HG02610 (cell line): ENCODE measurements around the gene LIN9.
"Not testable (repeated sequence)": the region's sequence is repeated elsewhere in the genome, so short reads cannot be mapped to it uniquely, and the experiment has no call there.

Experiments
- ATAC-seq: cut with Tn5 transposase; IDR thresholded peaks from one replicate; pipeline ENCODE4 v1.9.1; 2021; ENCODE audit warnings: mild to moderate bottlenecking, moderate library complexity; ENCODE audit not compliant: unreplicated experiment

Gene LIN9

DNA sequence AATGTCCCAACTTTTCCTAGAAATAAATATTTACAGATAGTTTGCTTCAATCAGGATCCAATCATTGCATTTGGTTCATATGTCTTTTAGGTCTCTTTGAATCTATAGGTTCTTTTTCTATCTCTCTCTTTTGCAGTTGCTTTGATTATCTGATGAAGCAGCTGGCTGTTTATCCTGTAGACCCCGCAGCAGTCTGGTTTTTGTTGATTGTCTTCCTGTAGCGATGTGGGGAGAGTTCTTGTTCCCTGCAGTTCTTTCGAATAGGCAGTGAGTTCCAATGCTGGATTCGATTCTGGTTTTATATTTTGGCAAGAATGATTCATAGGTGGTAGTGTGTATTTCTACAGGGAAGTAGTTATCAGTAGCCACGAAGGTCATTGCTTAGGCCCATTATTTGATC lies 92.9 kb downstream of the LIN9 start:
- no peak for ATAC-seq

DNA sequence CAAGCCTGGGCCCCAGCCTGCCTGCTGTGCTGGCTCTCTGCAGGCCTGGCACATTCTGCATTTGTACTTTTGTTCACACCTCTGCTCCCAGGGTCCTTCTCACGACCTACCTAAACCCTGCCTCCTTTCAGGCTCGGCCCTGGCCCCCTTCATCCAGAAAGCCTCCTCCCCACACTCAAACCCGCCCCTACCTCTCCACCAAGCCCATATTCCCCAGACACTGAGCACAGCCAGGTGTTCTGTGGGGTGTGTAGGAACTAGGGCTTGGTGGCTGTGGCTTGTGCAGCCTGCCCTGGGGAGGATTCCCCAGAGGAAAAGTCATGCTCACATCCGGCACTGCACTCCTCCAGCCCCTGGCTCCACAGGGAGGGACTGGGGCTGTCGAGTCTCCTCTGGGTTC lies 93.7 kb downstream of the LIN9 start:
- peak; percentile 53 for ATAC-seq

DNA sequence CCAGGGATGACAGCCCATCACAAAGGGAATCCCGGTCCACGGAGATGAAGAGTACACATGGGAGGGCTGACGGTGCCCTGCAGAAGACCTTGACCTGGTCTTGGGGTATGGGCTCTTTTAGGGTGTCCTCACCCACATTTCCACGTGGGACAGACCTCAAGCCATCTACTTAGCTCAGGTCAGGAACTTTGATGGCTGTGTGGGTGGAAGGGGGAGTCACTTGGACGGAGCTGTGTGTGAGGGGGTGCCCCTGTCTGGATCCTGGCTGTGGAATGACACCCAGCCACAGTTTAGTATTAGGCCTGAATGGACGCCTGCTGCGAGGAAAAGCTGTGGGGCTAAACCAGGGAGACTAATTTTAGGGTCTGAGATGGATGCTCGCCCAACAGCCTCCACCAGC lies 96.4 kb downstream of the LIN9 start:
- ATAC-seq = no peak

DNA sequence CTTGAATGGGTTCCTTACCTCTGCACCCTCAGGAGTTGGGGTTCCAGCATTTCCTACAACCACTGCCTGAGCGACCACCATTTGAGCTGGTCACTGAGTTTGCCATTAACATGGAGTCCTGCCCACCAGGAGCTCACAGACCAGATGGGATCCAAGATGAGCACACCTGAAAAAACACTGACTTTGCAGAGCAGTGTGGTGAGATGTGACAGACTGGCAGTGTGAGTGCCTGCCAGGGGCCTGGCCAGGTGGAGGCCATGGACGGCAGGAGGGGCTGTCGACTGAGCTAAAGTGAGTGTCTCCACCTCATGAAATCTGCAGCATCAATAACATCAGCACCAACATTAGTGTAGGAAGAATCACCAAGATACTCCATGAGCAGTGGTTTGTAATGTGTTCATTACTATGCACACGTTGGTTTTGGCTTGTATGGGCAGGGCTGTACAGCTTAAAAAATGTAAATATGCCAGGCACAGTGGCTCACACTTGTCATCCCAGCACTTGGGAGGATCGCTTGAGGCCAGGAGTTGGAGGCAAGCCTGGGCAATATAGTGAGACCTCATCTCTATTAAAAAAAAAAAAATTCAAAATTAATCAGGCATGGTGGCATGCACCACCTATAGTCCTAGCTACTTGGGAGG lies 97.7 kb downstream of the LIN9 start:
- ATAC-seq = no peak

DNA sequence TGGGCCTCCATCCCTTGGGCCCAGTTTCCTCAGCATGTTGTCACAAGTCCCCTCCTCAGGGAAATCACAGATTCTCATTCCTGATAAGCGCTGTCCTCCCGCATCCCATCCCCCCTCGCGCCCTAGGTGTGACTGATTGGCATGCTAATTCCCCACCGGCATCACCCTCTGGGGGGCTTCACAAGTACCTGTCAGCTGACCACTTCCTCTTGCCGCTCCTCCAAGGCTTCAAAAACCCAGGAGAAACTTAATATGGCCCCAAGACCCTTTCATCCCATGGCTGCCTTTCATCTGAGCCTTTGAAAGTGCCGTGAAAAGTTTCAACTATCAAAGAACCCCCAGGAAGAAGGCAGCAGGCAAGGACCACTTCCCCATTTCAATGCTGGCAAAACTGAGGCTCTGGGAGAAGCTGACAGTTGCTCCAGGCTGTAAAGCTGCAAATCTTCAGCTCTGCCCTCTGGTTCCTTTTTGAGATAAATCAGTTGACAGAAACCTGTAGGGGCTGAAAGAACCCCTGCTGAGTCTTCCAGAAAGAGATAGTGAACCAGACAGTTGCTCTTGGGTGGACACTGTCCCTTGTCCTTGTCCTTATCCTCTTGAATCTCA lies 98.3 kb downstream of the LIN9 start:
- no peak for ATAC-seq

DNA sequence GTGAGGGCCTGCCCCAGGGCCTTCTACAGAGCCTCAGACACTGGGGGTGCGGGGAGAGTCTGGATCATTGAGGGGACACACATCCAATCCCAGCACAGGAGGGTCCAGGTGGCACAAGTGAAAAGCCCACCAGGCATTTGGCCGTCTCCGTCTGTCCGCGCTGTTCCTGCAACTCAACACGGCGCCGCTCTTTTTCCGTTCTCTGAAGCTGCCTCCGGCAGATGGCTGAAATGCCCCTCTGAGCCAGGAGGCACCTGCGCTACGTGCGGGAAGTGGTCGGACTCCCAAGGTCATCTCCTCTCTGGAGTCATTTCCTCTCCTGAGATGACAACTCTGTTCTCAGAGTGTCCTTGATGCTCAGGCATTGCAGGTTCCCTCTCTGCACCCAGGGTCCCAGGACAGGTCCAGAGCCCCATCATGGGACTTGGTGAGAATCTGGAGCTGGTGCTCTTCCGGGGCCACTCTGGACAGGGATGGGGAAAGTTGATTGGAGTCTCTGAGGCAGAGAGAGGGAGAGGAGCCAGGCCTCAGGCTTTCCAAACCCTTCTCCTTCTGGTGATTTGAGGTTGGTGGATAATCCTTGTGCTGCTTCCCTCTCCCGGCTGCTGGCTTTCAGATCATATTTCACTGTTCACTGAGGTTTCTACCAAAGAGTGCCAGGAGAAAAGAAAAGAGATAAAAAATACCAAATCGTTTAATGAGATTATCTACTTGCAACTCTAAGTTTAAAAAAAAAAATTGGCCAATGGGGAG lies 99.5 kb downstream of the LIN9 start:
- ATAC-seq = no peak

DNA sequence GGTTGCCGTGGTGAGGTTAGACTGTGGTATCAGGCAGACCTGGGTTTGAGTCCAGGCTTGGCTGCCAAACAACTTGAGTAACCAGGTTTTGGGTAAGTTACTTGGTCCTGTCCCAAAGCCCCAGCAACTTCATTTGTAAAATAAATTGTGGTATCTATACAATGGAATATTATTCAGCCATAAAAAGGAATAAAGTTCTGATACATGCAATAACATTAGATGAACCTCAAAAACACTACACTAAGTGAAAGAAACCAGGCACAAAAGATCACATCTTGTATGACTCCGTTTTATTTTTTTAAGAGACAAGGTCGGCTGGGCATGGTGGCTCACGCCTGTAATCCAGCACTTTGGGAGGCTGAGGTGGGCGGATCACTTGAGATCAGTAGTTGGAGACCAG lies 101.9 kb downstream of the LIN9 start:
- ATAC-seq = no peak

DNA sequence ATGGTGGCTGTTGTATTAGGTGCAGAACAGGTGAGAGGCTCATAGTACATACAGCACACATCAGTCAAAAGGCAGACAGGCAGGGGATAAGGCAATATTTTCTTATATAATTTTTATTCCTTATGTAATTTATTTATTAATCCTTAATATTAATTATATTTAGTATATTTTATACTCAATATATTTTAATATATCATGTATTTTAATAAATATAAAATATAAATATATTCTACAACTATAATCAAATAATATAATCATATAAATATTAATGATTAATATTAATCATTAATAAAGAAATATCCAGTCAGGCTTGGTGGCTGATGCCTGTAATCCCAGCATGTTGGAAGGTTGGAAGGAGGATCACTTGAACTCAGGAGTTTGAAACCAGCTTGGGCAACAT lies 104.8 kb downstream of the LIN9 start:
- ATAC-seq = no peak

DNA sequence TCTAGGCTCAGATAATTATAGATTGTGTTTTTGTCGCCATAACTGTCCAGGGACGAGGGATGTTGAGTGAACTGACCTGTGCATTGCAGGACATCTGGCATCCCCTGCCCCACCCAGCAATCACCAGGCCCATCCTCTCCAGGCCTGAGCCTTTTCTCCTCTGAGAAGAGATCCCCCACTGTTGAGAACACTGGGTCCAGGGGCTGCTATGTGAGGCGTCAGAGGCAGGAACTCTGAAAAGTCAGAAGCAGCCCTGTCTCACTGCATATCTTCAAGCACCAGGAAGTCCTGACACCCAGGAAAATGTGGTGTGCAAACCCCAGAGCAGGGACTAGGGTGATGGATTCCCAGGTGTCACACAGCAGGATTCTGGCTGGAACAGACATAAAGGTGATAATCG lies 105.3 kb downstream of the LIN9 start:
- ATAC-seq = no peak

DNA sequence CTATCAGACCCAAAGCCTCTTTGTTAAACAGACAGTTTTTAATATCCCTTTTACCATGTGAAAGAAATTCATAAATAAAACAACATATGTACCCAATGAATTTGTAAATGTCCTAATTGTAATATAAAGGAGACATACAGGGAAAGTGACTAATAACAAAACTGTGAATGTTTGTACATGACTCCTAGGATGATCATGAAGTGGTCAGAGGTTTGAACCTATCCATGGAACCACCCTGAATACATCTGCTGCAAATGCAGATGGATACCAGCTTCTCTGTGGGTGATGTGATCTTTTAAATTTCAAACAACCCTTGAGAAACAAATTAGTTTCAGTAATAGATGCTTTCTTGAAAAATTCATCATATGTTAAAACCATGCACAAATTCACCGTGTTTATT lies 105.7 kb downstream of the LIN9 start:
- no peak for ATAC-seq

DNA sequence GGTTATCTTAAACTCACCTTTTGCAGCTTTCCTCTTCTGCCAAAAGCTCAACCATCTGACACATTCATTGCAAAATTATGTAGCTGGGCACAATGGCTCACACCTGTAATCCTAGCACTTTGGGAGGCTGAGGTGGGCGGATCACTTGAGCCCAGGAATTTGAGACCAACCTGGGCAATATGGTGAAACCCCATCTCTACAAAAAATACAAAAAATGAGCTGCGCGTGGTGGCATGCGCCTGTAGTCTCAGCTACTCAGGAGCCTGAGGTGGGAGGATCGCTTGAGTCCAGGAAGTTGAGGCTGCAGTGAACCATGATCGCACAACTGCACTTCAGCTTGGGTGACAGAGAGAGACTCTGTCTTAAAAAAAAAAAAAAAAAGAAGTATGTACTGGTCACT lies 106.3 kb downstream of the LIN9 start:
- ATAC-seq = not testable (repeated sequence)

DNA sequence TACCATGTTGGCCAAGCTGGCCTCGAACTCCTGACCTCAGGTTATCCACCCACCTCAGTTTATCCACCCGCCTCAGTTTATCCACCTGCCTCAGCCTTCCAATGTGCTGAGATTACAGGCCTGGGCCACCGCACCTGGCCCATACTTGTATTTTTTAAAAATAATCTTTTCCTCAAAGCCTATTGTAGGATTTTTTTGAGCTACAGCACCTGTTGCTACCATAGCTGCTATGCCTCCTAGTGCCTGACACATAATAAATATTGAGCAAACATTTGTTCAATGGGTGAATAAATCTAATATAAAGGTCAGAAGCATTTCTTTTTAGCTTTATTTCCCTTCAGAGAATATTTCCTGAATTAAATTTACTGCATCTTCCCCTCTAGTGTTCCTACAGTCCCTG lies 106.7 kb downstream of the LIN9 start:
- ATAC-seq = no peak

DNA sequence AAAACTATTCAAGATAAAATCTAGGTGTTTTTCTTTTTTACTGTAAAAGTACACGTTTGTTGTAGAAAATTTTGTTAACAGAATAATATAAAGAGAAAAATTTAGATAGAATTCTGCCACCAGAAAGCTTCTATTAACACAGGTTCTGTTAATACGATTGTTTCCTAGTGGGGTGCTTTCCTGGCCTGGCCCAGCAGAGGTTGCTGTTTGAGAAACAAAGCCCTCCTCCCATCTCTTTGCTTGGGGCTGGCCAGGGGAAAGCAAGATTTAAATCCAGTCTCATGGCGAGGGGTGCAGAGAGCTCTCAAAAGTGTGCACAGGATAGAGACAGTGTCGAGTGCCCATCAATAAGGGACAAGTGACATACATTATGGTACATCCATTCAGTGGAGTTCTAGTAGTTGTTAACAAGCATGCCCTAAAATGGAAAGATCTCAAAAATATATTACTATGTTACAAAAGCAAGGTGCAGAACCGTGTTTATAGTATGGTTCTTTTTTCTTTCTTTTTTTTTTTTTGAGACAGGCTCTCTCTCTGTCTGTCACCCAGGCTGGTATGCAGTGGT lies 107.9 kb downstream of the LIN9 start:
- ATAC-seq = no peak

DNA sequence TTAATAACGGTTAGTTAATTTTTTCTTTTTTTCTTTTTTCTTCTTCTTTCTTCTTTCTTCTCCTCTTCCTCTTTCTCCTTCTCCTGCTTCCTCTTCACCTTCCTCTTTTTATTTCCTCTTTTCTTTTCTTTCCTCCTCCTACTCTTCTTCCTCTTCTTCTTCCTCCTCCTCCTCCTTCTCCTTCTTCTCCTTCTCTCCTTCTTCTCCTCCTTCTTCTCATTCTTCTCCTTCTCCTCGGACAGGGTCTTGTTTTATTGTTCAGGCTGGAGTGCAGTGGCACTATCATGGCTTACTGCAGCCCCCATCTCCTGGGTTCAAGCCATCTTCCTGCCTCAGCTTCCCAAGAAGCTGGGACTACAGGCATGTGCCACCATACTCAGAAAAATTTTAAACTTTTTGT lies 109.0 kb downstream of the LIN9 start:
- ATAC-seq = no peak

DNA sequence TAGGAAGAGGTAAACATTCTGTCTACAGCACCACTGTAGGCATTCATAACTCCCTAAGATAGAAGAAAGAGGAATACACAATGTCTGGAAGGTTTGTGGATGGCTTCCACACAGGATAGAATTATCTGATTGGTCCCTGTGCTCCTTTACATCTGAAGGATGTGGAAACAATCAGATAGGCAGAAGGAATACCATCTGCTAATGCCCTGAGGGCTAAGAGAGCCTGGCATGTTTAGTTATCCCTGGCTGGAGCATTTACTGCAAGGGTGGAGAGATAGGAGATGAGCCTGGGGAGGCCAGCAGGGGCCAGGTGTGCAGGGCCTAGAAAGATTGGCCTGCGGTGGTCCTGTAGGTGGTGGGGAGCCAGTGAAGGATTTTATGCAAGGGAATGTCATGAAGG lies 113.8 kb downstream of the LIN9 start:
- ATAC-seq = no peak

DNA sequence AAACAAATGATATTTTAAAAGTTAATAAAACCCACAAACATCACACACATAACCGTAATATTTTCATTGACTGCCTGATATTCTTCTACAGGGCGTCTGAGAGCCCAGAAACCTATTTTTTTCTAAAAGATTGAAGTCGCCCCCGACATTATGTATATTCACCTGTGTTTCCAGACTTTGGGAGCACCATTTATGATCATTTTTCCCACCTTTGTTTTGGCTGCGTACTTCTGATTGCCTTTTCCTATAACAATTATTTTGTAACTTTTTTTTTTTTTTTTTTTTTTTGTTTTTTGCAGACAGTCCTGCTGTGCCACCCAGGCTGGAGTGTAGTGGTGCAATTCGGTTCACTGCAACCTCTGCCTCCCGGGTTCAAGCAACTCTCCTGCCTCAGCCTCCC lies 121.6 kb downstream of the LIN9 start:
- no peak for ATAC-seq

DNA sequence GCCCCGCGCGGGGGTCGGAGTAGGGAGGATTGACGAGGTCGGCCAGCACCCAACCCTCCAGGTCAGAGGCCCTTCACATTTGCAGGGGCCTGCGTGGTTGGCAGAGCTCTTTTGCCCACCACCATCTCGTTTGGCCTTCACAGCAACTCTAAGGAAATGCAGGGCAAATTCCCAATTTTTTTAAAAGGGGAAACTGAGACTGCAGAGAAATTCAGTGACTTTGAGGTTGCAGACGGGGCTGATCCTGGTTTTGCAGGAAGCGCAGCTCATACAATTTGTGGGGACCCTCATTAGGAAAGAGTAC lies 122.0 kb downstream of the LIN9 start:
- ATAC-seq = no peak

DNA sequence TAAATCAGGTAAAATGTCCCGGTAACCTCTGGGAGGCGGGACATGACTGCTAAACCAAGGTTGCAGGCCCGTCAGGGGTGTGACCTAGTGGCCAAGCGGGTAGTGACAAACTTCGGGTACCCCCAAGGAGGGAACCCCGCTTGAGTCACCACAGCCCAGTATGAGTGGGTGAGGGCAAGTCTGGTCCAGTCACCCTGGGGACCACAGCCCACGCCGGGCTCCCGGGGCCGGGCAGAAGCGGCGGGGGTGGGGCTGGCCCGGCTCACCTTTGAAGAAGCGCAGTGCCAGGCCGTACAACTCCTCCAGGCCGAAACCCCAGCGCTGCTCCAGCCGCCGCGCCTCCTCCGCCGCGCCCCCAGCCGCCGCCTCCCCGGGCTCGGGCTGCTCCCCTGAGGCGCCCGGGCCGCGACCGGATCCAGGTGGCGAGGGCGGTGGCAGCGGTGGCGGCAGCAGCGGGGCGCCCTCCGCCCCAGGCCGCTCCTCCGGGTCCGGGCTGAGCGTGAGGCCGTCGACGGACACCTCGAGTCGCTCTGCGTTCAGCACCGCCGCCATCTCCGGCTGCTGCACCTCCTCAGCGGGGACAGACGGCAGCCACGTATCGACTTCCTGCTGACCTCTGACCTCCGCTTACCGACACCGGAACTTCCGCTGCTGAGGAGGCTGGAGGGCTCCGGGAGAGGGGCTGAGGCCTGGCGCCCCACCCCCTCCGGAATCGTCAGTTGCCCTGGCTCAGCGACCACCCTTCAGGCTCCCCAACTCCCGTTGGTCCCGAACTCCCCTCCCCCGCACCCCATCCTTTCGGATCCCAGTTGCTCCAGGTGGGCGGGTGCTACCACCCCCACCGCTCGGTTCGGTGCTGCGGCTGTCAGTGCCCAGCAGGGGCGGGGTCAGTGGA lies 122.6 kb downstream of the LIN9 start, which contains the start of gene ACBD3:
TSS of gene ACBD3 (minus strand) at position 618 of the 895 bp plus-strand sequence. CDS start at position 552, 66 bp downstream.
- peak; percentile 96 for ATAC-seq

DNA sequence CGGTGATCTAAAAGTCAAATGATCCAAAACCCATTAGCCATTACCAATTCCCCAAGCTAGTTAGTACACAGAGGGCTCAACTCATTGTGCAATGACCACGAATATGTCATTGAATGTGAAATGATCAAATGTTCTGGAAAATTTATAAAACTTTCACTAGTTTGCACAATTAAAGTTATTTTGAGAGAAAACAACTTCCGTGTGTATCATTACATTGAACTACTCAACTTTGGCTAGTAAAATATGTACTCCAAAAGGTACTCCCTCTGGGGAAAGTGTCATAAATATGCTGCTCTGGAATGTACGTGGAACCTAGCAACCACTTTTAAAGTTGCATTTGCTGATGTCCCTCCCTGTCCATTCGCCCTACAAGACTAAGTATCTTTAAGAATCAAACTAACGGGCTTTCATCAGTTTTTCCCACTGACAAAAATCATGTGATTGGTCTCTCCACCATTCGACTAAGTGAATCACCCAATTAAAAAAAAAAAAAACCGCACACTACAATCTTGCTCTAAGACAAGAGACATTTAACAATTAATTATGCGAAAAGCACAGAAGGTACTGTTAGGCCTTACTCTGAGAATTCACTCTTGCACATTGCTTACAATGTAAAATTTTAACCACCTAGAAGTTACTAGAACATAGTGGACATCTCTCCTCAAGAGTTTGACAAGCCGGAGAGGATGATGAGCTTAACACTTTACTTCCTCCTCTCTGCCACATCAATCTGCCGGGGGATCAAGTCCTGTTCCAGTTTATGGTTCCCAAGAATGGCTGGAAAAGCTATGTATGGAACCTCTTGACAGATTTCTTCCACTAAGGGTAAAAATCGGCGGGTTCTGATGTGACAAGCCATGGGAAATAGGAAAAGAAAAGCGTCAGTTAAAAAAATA lies 123.6 kb downstream of the LIN9 start:
- ATAC-seq = no peak
